HCT116 (cell line): Measurements from ENCODE around the gene ROR2. TPM values are rescaled to one million over a fixed set of nuclear protein-coding genes. Genes with fewer than 3 reads are reported as not detected.

Source experiments
- ATAC-seq: fragments of 200-7000 bp; cut with Tn5 transposase; 2 replicates; pipeline ENCODE4 v1.9.1; 2020; ENCODE audit warnings: mild to moderate bottlenecking, moderate library complexity
- BruUV-seq: library from RNA; stranded (reverse); fragments of 400-500 nt; replicated peaks from 2 replicates; lab custom pipeline; 2021; lab: Mats Ljungman, UMichigan
- CTCF ChIA-PET: fragments of 300-600 bp; sonication (Branson Sonifier 250); formaldehyde crosslinking; loops from one replicate; lab custom pipeline; 2021; ENCODE audit warnings: antibody characterized with exemption; lab: Charles Lee
- POLR2A ChIA-PET: fragments of 300-600, 350-600 bp; sonication (Branson Sonifier 250); formaldehyde crosslinking; loops from one replicate; lab custom pipeline; 2021; ENCODE audit warnings: antibody characterized with exemption; lab: Charles Lee
- RAD21 ChIA-PET, 2 experiments: fragments of 300-600 bp; sonication (Branson Sonifier 250); formaldehyde crosslinking; loops; one replicate each; lab custom pipeline; 2023; ENCODE audit warnings: low total read pairs in 2 of 2; ENCODE audit not compliant: uncharacterized antibody in 2 of 2, unreplicated experiment in 2 of 2, low non-redundant PET in 1 of 2; lab: Charles Lee
- DNase-seq: peaks from one replicate; pipeline ENCODE4 v3.0.0-alpha.2; 2010; ENCODE audit warnings: low read depth, low spot score
- H2AFZ ChIP-seq: fragments of 200-600 bp; shearing (Covaris generic), sonication (generic); 2 replicates; pipeline ENCODE4 v1.6.1; 2017; ENCODE audit warnings: low read depth, mixed run types, mixed read lengths, antibody characterized with exemption, low read length; ENCODE audit not compliant: poor library complexity, severe bottlenecking
- H3K27ac ChIP-seq: 2 replicates; pipeline ENCODE4 v1.5.1; 2012; ENCODE audit warnings: low read depth, low read length
- H3K27me3 ChIP-seq: fragments of 200-600 bp; sonication (generic); 2 replicates; pipeline ENCODE4 v1.6.1; 2016; ENCODE audit warnings: mixed run types, low read length, mixed read lengths; ENCODE audit not compliant: insufficient read depth
- H3K36me3 ChIP-seq, 2 experiments: fragments of 200-500 bp in 1 of 2; fragments of 200-600 bp in 1 of 2; sonication (Bioruptor generic) in 1 of 2; sonication (generic) in 1 of 2; 2 replicates each; pipeline versions ENCODE4 v1.5.1 to v1.6.1; 2014 to 2016; ENCODE audit warnings: low read length in 2 of 2, inconsistent platforms in 1 of 2, mixed read lengths in 1 of 2, mixed run types in 1 of 2; ENCODE audit not compliant: insufficient read depth in 2 of 2, control insufficient read depth in 1 of 2
- H3K4me1 ChIP-seq, 2 experiments: fragments of 200-600 bp in 1 of 2; sonication (generic) in 1 of 2; 2 replicates each; pipeline versions ENCODE4 v1.5.1 to v1.6.1; 2012 to 2017; ENCODE audit warnings: low read length in 2 of 2, inconsistent platforms in 1 of 2, mild to moderate bottlenecking in 1 of 2, mixed read lengths in 1 of 2, mixed run types in 1 of 2, moderate library complexity in 1 of 2; ENCODE audit not compliant: insufficient read depth in 2 of 2, control insufficient read depth in 1 of 2
- H3K4me2 ChIP-seq: fragments of 200-600 bp; sonication (generic); 2 replicates; pipeline ENCODE4 v1.6.1; 2017; ENCODE audit warnings: mixed run types, low read length, mixed read lengths
- H3K4me3 ChIP-seq, 2 experiments: fragments of 200-600 bp in 1 of 2; sonication (generic) in 1 of 2; replicated peaks in 1 of 2; 2 replicates each; pipeline ENCODE4 v1.5.1; 2011 to 2016; ENCODE audit warnings: low read length in 2 of 2, control low read depth in 1 of 2, low read depth in 1 of 2, mild to moderate bottlenecking in 1 of 2, mixed read lengths in 1 of 2, mixed run types in 1 of 2
- H3K79me2 ChIP-seq: fragments of 200-600 bp; sonication (generic); 2 replicates; pipeline ENCODE4 v1.6.1; 2017; ENCODE audit warnings: mild to moderate bottlenecking, mixed run types, low read length, moderate library complexity, mixed read lengths; ENCODE audit not compliant: insufficient read depth
- H3K9ac ChIP-seq: fragments of 200-600 bp; sonication (generic); 2 replicates; pipeline ENCODE4 v1.6.1; 2016; ENCODE audit warnings: low read length, mixed read lengths
- H3K9me2 ChIP-seq: fragments of 200-600 bp; sonication (generic), shearing (Covaris generic); 2 replicates; pipeline ENCODE4 v1.6.1; 2017; ENCODE audit warnings: mixed run types, mild to moderate bottlenecking, moderate library complexity; ENCODE audit not compliant: insufficient read depth
- H3K9me3 ChIP-seq, 2 experiments: fragments of 200-500 bp in 1 of 2; fragments of 200-600 bp in 1 of 2; sonication (Bioruptor generic) in 1 of 2; sonication (generic) in 1 of 2; 2 replicates each; pipeline ENCODE4 v1.6.1; 2014 to 2017; ENCODE audit warnings: low read length in 2 of 2, mixed read lengths in 2 of 2, inconsistent platforms in 1 of 2, low read depth in 1 of 2, mild to moderate bottlenecking in 1 of 2, mixed run types in 1 of 2, moderate library complexity in 1 of 2; ENCODE audit not compliant: control insufficient read depth in 1 of 2, insufficient read depth in 1 of 2
- H4K20me1 ChIP-seq: fragments of 200-600 bp; sonication (generic), shearing (Covaris generic); 2 replicates; pipeline ENCODE4 v1.6.1; 2017; ENCODE audit warnings: mixed run types, mild to moderate bottlenecking, moderate library complexity; ENCODE audit not compliant: insufficient read depth
- CBX3 ChIP-seq: IDR thresholded peaks from 2 replicates; pipeline ENCODE4 v1.6.1; 2012; ENCODE audit warnings: low read depth
- ELF1 ChIP-seq: IDR thresholded peaks from 2 replicates; pipeline ENCODE4 v1.6.1; 2012; ENCODE audit warnings: low read depth, borderline replicate concordance
- EZH2 ChIP-seq: fragments of 200-600 bp; sonication (generic); IDR thresholded peaks from 2 replicates; pipeline ENCODE4 v1.6.1; 2017; ENCODE audit warnings: antibody characterized with exemption, mixed run types
- JUND ChIP-seq: IDR thresholded peaks from 2 replicates; pipeline ENCODE4 v1.6.1; 2012
- MAX ChIP-seq: IDR thresholded peaks from 2 replicates; pipeline ENCODE4 v1.6.1; 2012
- SRF ChIP-seq: IDR thresholded peaks from 2 replicates; pipeline ENCODE4 v1.6.1; 2012; ENCODE audit warnings: low read depth
- TCF7L2 ChIP-seq: IDR thresholded peaks from 2 replicates; pipeline ENCODE4 v1.7.0; 2011; ENCODE audit warnings: borderline replicate concordance, inconsistent platforms; ENCODE audit not compliant: insufficient read depth, insufficient read length; ENCODE audit errors: extremely low read depth
- ZFX ChIP-seq: fragments of 450-650 bp; IDR thresholded peaks from 2 replicates; pipeline ENCODE4 v1.6.1; 2017
- ZNF274 ChIP-seq: fragments of 200-500 bp; sonication (Bioruptor generic); IDR thresholded peaks from 2 replicates; pipeline ENCODE4 v1.6.1; 2014; ENCODE audit warnings: mild to moderate bottlenecking, low read depth, low read length, inconsistent platforms
- intact Hi-C: fragments of 100-400 bp; cut with micrococcal nuclease; formaldehyde crosslinking; loops from 2 replicates; pipeline ENCODE4 v1.10.0; 2022
- total RNA-seq: library from RNA; stranded (reverse); gene quantifications from one replicate; pipeline ENCODE4 v1.2.1, GENCODE V29; 2021; ENCODE audit not compliant: unreplicated experiment

ROR2 gene
- total RNA-seq, 1 experiment from 2014 or later: 15.7 TPM

DNA sequence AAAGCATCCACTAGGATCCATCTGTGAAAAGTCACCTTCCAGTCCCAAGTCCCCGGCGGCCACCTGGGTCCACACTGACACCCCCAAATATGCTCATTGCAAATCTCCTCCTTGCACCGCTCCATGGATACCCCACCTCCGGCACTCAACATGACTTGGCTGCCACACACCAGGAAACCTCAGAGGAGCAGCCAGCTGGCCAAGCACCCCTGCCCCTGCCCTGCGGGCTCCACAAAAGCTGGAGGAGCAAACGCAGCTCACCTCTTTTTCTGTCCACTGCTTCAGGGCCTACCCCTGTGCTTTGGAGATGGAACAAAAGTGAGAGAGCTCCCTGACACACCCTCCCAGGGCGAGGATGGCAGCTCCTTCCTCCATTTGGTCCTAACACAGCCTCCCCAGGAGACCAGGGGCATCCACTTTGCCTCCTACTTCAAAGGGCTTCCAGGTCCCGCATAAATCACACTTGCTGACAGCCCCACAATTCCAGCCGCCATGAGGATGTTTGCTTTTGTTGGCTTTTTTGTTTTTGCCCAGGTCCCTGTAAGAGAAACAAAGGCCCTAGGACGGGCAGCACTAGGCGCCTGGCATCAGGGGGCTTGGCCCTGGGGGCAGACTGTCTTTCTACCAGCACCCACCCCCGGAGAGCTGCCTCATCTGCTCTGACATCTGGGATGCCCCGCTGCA, 14.8 kb downstream of the ROR2 start (continued):
- no peak for TF ChIP-seq ZNF274
- no peak for TF ChIP-seq EZH2

GRCh38 chr9:91934654-91935053, 15.4 kb downstream of the ROR2 start:
- Histone ChIP-seq H3K27ac (no peak overlapping the region), H3K4me1 (no peaks in the 10 kb centered on the region)

More at GRCh38 chr9:91934654-91935053, 15.4 kb downstream of the ROR2 start:
- Histone ChIP-seq H4K20me1 (no peaks in the 10 kb centered on the region), H3K9me3 (peaks cover 20 to 27% of the 10 kb centered on the region in 2 experiments; a peak in 3 of 4 replicates), H3K36me3 (no peaks in the 10 kb centered on the region), H3K9me2 (no peaks in the 10 kb centered on the region)
- no peak for ATAC-seq
- intact Hi-C loops: no loop called here
- TF ChIP-seq TCF7L2 (no peak), SRF (no peak), MAX (no peak), ZNF274 (no peak), ELF1 (no peak), CBX3 (no peak), JUND (no peak), ZFX (no peak)
- TF ChIP-seq, all 23 proteins: peak for 0
- Histone ChIP-seq H2AFZ (no peak overlapping the region), H3K4me2 (no peak overlapping the region), H3K9ac (no peak overlapping the region), H3K27me3 (no peaks in the 10 kb centered on the region), H3K4me3 (no peak overlapping the region), H3K79me2 (peaks cover 31% of the 10 kb centered on the region; the same call in 1 of the 2 replicates)
- ChIA-PET RAD21 (no interaction called here), POLR2A (interaction anchor here (1.2 kb wide), 1 partner anchor 14 kb away, joined by 4 read pairs; no protein-coding TSS in a partner anchor), CTCF (interaction anchor here (1.5 kb wide), 1 partner anchor 20 kb away, joined by 5 read pairs; no protein-coding TSS in a partner anchor)
- no TSS peak for BruUV-seq
- DNase-seq: no peak
